Endothelial cell (in vitro differentiated cells): ENCODE results near the gene KAZN. TPM values are rescaled to one million over a fixed set of nuclear protein-coding genes. Genes with fewer than 3 reads are reported as not detected.

Experiments used
- DNase-seq: peaks from one replicate; pipeline ENCODE4 v3.0.0; 2021; ENCODE audit warnings: low spot score
- H3K27ac Mint-ChIP-seq: one replicate; pipeline ENCODE4 v1.8.0; 2021; ENCODE audit warnings: mixed read lengths, inconsistent platforms; ENCODE audit not compliant: unreplicated experiment
- H3K27me3 Mint-ChIP-seq: one replicate; pipeline ENCODE4 v1.8.0; 2021; ENCODE audit warnings: mild to moderate bottlenecking, moderate library complexity, mixed read lengths, inconsistent platforms; ENCODE audit not compliant: unreplicated experiment
- H3K36me3 Mint-ChIP-seq: one replicate; pipeline ENCODE4 v1.8.0; 2021; ENCODE audit warnings: mild to moderate bottlenecking, low read depth, mixed read lengths, inconsistent platforms; ENCODE audit not compliant: unreplicated experiment
- H3K4me1 Mint-ChIP-seq: one replicate; pipeline ENCODE4 v1.8.0; 2021; ENCODE audit warnings: mild to moderate bottlenecking, mixed read lengths, inconsistent platforms; ENCODE audit not compliant: unreplicated experiment
- H3K4me3 Mint-ChIP-seq: one replicate; pipeline ENCODE4 v1.8.0; 2021; ENCODE audit warnings: mild to moderate bottlenecking, mixed read lengths, inconsistent platforms; ENCODE audit not compliant: unreplicated experiment
- H3K9me3 Mint-ChIP-seq: one replicate; pipeline ENCODE4 v1.8.0; 2021; ENCODE audit warnings: mixed read lengths, inconsistent platforms; ENCODE audit not compliant: unreplicated experiment
- total RNA-seq: library from RNA; stranded (reverse); fragmentation: NEBNext Ultra II Directional; extraction: Animal tissue kit (Norgen Biotek cat#: 25700); gene quantifications from one replicate; pipeline ENCODE4 v1.2.1, GENCODE V29; 2021; ENCODE audit not compliant: unreplicated experiment
- TF ChIP-seq, protein P1 (sequence below): fragments of 200-600 bp; sonication (generic); IDR thresholded peaks from one replicate; pipeline ENCODE4 v1.5.0; 2021; ENCODE audit warnings: antibody characterized with exemption; ENCODE audit not compliant: unreplicated experiment

KAZN gene
- total RNA-seq, 1 donor from 2014 or later = 10.1 TPM

DNA sequence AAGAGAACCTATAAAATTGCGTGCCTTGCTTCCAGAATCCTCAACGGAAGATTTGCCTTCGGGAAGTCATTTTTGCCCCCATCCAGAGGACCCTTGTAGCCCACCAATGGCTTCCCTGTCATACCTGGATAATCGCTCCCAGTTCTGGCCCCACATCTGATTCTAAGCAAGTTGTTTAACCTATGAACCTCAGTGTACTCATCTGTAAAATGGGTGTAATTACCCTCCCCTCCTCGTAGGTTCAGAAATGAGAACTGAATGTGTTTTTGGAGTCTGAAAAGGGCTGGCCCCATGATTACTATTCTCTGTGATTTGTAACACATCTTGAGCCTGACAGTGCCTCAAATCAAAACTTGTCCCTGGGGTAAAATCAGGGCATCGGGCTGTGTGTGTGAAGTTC is 473.5 kb downstream of the KAZN start:
- Mint-ChIP-seq H3K36me3 (no peaks in the 10 kb centered on the region), H3K27ac (no peak overlapping the region), H3K4me3 (no peak overlapping the region), H3K27me3 (peaks cover 5% of the 10 kb centered on the region), H3K4me1 (peaks cover 2% of the 10 kb centered on the region), H3K9me3 (no peaks in the 10 kb centered on the region)
- TF ChIP-seq, protein P1, sequence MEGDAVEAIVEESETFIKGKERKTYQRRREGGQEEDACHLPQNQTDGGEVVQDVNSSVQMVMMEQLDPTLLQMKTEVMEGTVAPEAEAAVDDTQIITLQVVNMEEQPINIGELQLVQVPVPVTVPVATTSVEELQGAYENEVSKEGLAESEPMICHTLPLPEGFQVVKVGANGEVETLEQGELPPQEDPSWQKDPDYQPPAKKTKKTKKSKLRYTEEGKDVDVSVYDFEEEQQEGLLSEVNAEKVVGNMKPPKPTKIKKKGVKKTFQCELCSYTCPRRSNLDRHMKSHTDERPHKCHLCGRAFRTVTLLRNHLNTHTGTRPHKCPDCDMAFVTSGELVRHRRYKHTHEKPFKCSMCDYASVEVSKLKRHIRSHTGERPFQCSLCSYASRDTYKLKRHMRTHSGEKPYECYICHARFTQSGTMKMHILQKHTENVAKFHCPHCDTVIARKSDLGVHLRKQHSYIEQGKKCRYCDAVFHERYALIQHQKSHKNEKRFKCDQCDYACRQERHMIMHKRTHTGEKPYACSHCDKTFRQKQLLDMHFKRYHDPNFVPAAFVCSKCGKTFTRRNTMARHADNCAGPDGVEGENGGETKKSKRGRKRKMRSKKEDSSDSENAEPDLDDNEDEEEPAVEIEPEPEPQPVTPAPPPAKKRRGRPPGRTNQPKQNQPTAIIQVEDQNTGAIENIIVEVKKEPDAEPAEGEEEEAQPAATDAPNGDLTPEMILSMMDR = no peak
- DNase-seq = no peak

DNA sequence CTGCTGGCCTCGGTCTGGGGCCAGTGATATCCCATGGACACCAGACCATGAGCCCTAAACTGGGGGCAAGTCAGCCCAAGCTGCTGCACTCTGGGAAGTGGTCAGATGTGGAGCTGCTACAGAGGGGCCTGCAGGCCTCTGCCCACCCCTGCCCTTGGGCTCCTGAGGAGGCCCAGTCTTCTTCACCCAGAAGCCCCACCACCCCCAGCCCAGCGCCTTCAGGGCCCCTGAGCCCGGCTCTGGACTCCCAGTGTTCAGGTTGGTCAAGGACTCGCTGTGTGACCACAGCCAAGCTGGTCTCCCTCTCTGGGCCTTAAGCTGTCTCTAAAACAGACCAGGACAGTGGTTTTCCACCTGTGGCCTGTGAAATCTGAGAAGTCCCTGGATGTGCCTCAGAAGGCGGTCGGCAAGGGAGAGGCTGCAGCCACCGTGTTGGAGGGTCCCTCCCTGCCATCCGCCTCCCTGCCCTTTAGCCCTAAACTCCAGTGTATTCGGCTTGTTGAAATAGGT is 475.4 kb downstream of the KAZN start:
- no peak for DNase-seq
- Mint-ChIP-seq H3K9me3 (no peaks in the 10 kb centered on the region), H3K27ac (no peak overlapping the region), H3K27me3 (peaks cover 5% of the 10 kb centered on the region), H3K36me3 (no peaks in the 10 kb centered on the region), H3K4me1 (peaks cover 2% of the 10 kb centered on the region), H3K4me3 (no peak overlapping the region)
- TF ChIP-seq, protein P1 = no peak

DNA sequence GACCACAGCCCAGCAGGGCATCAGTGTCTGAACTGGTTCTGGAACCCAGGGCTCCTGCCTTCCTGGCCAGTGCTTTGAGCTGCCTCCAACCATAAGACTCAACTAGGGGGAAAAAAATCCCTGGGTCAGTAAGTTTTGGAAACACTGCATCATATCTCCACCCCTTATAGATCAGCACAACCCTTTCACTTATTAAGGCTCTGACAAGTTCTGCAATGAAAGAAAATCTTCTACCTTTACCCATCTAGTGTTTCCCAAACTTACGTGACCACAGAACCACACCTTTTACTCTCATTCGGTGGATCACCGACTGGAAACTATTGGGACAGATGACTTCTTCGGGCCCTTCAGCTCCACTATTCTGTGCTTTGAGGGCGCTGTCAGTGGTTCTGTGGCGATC is 476.7 kb downstream of the KAZN start:
- DNase-seq = no peak
- no peaks in the 10 kb centered on the region for H3K9me3 Mint-ChIP-seq

DNA sequence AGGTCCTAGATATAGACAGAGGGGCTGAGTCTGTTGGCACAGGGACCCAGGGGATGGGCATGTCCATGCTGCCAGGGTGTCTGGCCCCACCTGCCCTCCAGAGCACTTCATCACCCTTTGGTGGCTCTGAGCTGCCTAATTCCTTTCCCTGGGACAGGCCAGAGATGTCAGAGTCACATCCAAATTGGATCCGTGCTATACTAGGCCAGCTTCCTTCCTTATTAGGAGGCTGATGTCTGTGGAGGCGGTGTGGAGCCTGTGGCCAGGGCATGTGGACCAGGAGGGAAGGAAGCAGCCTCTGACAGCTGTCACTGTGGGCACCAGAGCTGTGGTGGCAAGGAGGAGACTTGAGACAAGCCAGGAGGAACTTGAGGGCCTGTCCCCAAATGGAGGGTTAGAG is 477.3 kb downstream of the KAZN start:
- Mint-ChIP-seq H3K27ac (no peak overlapping the region), H3K9me3 (no peaks in the 10 kb centered on the region), H3K4me3 (no peak overlapping the region), H3K36me3 (no peaks in the 10 kb centered on the region), H3K27me3 (peaks cover 5% of the 10 kb centered on the region), H3K4me1 (peaks cover 2% of the 10 kb centered on the region)
- no peak for DNase-seq
- TF ChIP-seq, protein P1 = no peak

More for the DNA sequence above, 476.7 kb downstream of the KAZN start:
- Mint-ChIP-seq H3K27me3 (peaks cover 5% of the 10 kb centered on the region), H3K27ac (no peak overlapping the region), H3K36me3 (no peaks in the 10 kb centered on the region), H3K4me1 (peaks cover 2% of the 10 kb centered on the region), H3K4me3 (no peak overlapping the region)
- TF ChIP-seq, protein P1 = no peak

DNA sequence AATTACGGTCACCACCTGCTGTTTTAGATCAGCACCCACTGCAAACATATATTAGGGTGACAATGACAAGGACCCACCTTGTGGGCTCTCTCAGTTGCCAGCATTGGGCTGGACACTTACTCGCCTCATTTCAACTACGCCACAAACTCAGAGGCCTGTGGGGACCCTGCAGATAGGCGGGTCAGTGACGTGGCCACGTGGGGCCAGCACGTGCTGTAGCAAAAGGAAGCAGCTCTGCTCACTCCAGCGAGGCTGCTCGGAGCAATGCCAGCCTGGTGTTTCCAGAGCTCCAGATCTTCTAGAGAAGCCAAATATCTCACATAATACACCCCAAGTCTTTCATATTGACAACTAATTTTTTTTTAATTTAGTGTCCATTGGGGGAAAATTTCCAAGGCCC is 478.3 kb downstream of the KAZN start:
- DNase-seq = no peak
- H3K4me1 Mint-ChIP-seq = peaks cover 2% of the 10 kb centered on the region

More for the DNA sequence above, 478.3 kb downstream of the KAZN start:
- Mint-ChIP-seq H3K9me3 (no peaks in the 10 kb centered on the region), H3K4me3 (no peak overlapping the region), H3K27ac (no peak overlapping the region), H3K27me3 (peaks cover 5% of the 10 kb centered on the region), H3K36me3 (no peaks in the 10 kb centered on the region)
- TF ChIP-seq, protein P1 = no peak
